CD4-positive, alpha-beta memory T cell (primary cell): Measurements from ENCODE around the gene ZMIZ1. TPM values are rescaled to one million over a fixed set of nuclear protein-coding genes. Genes with fewer than 3 reads are reported as not detected.

Experiments
- CTCF ChIA-PET: fragments of 350-600 bp; sonication (Branson Sonifier 250); formaldehyde crosslinking; loops from one replicate; lab custom pipeline; 2021; ENCODE audit warnings: inconsistent platforms; ENCODE audit not compliant: partially characterized antibody; lab: Charles Lee
- POLR2A ChIA-PET: fragments of 350-600 bp; sonication (Branson Sonifier 250); formaldehyde crosslinking; loops from one replicate; lab custom pipeline; 2021; ENCODE audit not compliant: partially characterized antibody; lab: Charles Lee
- DNase-seq, 5 donors: peaks; one replicate each; pipeline versions ENCODE4 v3.0.0 to v3.0.0-alpha.2; 2020 to 2022; ENCODE audit warnings: mixed read lengths in 1 of 5
- H3K27ac ChIP-seq: one replicate; pipeline ENCODE4 v1.7.0; 2013; ENCODE audit warnings: low read depth, low read length
- H3K27me3 ChIP-seq: 2 replicates; pipeline ENCODE4 v1.7.0; 2013; ENCODE audit warnings: mild to moderate bottlenecking, low read length, moderate library complexity; ENCODE audit not compliant: insufficient read depth
- H3K36me3 ChIP-seq: 2 replicates; pipeline ENCODE4 v1.7.0; 2013; ENCODE audit warnings: mild to moderate bottlenecking, low read length, moderate library complexity; ENCODE audit not compliant: insufficient read depth
- H3K4me1 ChIP-seq: 2 replicates; pipeline ENCODE4 v1.7.0; 2013; ENCODE audit warnings: mild to moderate bottlenecking, low read length, moderate library complexity; ENCODE audit not compliant: insufficient read depth
- H3K4me3 ChIP-seq, 2 donors: one replicate each; pipeline ENCODE4 v1.7.0; 2013; ENCODE audit warnings: low read length in 2 of 2, mild to moderate bottlenecking in 1 of 2
- H3K9me3 ChIP-seq, 2 donors: one replicate each; pipeline ENCODE4 v1.7.0; 2013; ENCODE audit warnings: low read length in 2 of 2, control low read depth in 1 of 2; ENCODE audit not compliant: control insufficient read depth in 1 of 2
- H3K27ac Mint-ChIP-seq, 7 donors: one replicate each; pipeline ENCODE4 v1.8.0; 2020 to 2021; ENCODE audit warnings: mixed read lengths in 7 of 7, mild to moderate bottlenecking in 6 of 7, inconsistent platforms in 3 of 7, moderate library complexity in 3 of 7
- H3K27me3 Mint-ChIP-seq, 2 donors: one replicate each; pipeline ENCODE4 v1.8.0; 2020 to 2021; ENCODE audit warnings: mixed read lengths in 2 of 2
- H3K36me3 Mint-ChIP-seq, 2 donors: one replicate each; pipeline ENCODE4 v1.8.0; 2020 to 2021; ENCODE audit warnings: mixed read lengths in 2 of 2, inconsistent platforms in 1 of 2, mild to moderate bottlenecking in 1 of 2
- H3K4me1 Mint-ChIP-seq, 4 donors: one replicate each; pipeline ENCODE4 v1.8.0; 2020 to 2021; ENCODE audit warnings: mixed read lengths in 4 of 4, mild to moderate bottlenecking in 1 of 4
- H3K4me3 Mint-ChIP-seq, 8 donors: one replicate each; pipeline ENCODE4 v1.8.0; 2020 to 2021; ENCODE audit warnings: mixed read lengths in 8 of 8, mild to moderate bottlenecking in 7 of 8, moderate library complexity in 6 of 8, inconsistent platforms in 3 of 8
- H3K9me3 Mint-ChIP-seq, 8 donors: one replicate each; pipeline ENCODE4 v1.8.0; 2020 to 2021; ENCODE audit warnings: mixed read lengths in 8 of 8, mild to moderate bottlenecking in 5 of 8, inconsistent platforms in 3 of 8, moderate library complexity in 1 of 8
- intact Hi-C: fragments of 100-400 bp; cut with micrococcal nuclease; formaldehyde crosslinking; loops from one replicate; pipeline ENCODE4 v1.15.1; 2023
- polyA plus RNA-seq, 2 donors: library from polyadenylated mRNA; unstranded; fragments of 300-500 nt; fragmentation: Illumina TruSeq; gene quantifications; one replicate each; pipeline ENCODE4 v1.2.3, GENCODE V29; 2021
- total RNA-seq, 2 experiments: library from RNA; stranded (reverse); gene quantifications; one replicate each; pipeline ENCODE4 v1.2.3, GENCODE V29; 2021

Gene ZMIZ1
- total and polyA plus RNA-seq, 4 experiments from 2014 or later, result 0.58 to 25.4 (median 14.0) TPM

DNA sequence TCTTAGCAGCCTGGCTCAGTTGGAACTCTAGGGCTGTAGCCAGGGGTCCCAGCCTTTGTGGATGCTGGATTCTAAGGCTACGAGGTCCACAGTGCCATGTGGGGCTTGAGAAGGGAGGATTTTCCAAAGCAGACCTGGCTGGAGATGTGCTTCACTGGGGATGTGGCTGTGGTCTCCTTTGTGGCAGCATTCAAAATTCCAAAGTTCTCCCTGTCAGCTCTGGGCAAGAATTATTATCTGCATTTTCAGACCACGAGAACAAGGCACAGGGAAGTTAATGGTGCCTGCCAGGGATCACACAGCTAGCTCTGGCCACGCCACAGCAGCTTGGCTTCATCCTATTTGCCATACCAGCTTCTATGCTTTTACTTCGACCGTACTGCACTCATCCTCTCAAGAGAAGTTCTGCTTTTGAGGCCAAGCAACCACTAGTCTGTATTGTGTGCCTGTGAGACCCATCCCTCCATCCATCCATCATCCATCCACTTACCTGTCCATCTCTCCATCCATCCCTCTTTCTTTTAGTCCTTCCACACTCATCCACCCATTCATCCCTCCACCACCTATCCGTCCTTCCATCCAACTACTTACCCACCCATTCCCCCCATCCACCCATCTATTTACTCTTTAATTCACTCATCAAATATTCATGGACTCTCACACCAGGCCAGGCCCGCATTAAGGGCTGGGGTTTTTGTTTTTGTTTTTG lies 71.5 kb downstream of the ZMIZ1 start:
- no peak overlapping the region for H3K4me3 ChIP-seq
- CTCF ChIA-PET, result interaction anchor here (1.1 to 1.4 kb wide), 2 partner anchors 16 to 55 kb away, joined by 5 read pairs; no protein-coding TSS in a partner anchor
- H3K9me3 ChIP-seq, result no peaks in the 10 kb centered on the region
- no peaks in the 10 kb centered on the region for H3K27me3 Mint-ChIP-seq
- H3K36me3 Mint-ChIP-seq, result peaks cover 19 to 27% of the 10 kb centered on the region in 2 donors
- no peaks in the 10 kb centered on the region for H3K27me3 ChIP-seq
- no peak for DNase-seq
- no peak overlapping the region for H3K27ac ChIP-seq
- H3K36me3 ChIP-seq, result no peaks in the 10 kb centered on the region
- intact Hi-C loops, result no loop called here
- H3K4me1 ChIP-seq, result peaks cover 50% of the 10 kb centered on the region
- H3K9me3 Mint-ChIP-seq, result no peaks in the 10 kb centered on the region
- H3K27ac Mint-ChIP-seq, result peak overlapping the region in 2 of 7 donors; percentile 36 to 69
- POLR2A ChIA-PET, result no interaction called here
- H3K4me3 Mint-ChIP-seq, result no peak overlapping the region
- H3K4me1 Mint-ChIP-seq, result peaks cover 38 to 89% (median 58%) of the 10 kb centered on the region in 4 donors

DNA sequence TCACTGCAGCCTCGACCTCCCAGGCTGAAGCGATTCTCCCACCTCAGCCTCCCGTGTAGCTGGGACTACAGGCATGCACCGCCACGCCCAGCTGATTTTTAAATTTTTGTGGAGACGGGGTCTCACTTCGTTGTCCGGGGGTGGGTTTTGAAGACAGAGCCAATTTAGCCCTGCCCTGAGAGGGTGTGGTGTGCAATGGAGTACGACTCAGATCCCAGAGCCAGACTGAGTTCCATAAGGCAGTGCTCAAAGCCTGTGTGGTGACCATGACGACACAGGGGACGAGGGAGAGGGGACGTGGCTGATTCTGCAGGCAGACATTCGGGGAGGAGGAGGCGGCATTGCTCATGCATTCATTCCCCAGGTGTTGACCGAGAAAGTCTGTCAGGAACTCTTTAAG lies 72.1 kb downstream of the ZMIZ1 start:
- intact Hi-C loops, result no loop called here
- POLR2A ChIA-PET, result no interaction called here
- Mint-ChIP-seq H3K9me3 (no peaks in the 10 kb centered on the region), H3K4me1 (peaks cover 37 to 88% (median 58%) of the 10 kb centered on the region in 4 donors), H3K27me3 (no peaks in the 10 kb centered on the region), H3K4me3 (no peak overlapping the region), H3K27ac (peak overlapping the region in 1 of 7 donors; percentile 35), H3K36me3 (peaks cover 19 to 27% of the 10 kb centered on the region in 2 donors)
- Histone ChIP-seq H3K4me3 (no peak overlapping the region), H3K27me3 (no peaks in the 10 kb centered on the region), H3K36me3 (no peaks in the 10 kb centered on the region), H3K9me3 (no peaks in the 10 kb centered on the region), H3K4me1 (peaks cover 50% of the 10 kb centered on the region), H3K27ac (no peak overlapping the region)
- DNase-seq, result no peak
- CTCF ChIA-PET, result no interaction called here

DNA sequence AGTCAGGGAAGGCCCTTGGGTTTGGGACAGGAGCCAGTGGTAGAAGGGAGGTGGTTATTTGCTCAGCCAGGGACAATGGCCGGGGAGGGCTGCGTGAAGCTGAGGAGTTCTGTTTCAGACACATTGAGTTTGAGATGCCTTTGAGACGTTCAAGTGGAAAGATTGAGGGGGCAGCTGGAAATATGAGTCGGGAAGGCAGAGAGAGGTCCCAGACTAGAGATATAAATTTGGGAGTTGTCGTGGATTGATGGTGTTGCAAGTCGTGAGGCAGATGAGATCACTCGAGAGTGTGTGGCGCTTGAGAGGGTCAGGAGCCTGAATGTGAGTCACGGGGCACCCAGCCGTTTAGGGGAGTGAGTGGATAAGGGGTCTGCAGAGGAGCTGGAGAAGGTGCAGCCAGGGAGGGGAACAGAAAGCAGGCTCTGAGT lies 73.3 kb downstream of the ZMIZ1 start:
- no peaks in the 10 kb centered on the region for H3K9me3 Mint-ChIP-seq
- H3K36me3 Mint-ChIP-seq, result peaks cover 19 to 27% of the 10 kb centered on the region in 2 donors
- H3K27ac Mint-ChIP-seq, result peak overlapping the region in 6 of 7 donors; percentile 9 to 82 (median 62)
- intact Hi-C loops, result no loop called here
- H3K27ac ChIP-seq, result no peak overlapping the region
- H3K36me3 ChIP-seq, result no peaks in the 10 kb centered on the region
- H3K9me3 ChIP-seq, result no peaks in the 10 kb centered on the region
- no peak overlapping the region for H3K4me3 Mint-ChIP-seq
- DNase-seq, result no peak
- CTCF ChIA-PET, result no interaction called here
- POLR2A ChIA-PET, result no interaction called here
- peaks cover 33 to 88% (median 54%) of the 10 kb centered on the region in 4 donors for H3K4me1 Mint-ChIP-seq
- no peaks in the 10 kb centered on the region for H3K27me3 Mint-ChIP-seq
- peaks cover 50% of the 10 kb centered on the region for H3K4me1 ChIP-seq
- no peaks in the 10 kb centered on the region for H3K27me3 ChIP-seq
- no peak overlapping the region for H3K4me3 ChIP-seq

DNA sequence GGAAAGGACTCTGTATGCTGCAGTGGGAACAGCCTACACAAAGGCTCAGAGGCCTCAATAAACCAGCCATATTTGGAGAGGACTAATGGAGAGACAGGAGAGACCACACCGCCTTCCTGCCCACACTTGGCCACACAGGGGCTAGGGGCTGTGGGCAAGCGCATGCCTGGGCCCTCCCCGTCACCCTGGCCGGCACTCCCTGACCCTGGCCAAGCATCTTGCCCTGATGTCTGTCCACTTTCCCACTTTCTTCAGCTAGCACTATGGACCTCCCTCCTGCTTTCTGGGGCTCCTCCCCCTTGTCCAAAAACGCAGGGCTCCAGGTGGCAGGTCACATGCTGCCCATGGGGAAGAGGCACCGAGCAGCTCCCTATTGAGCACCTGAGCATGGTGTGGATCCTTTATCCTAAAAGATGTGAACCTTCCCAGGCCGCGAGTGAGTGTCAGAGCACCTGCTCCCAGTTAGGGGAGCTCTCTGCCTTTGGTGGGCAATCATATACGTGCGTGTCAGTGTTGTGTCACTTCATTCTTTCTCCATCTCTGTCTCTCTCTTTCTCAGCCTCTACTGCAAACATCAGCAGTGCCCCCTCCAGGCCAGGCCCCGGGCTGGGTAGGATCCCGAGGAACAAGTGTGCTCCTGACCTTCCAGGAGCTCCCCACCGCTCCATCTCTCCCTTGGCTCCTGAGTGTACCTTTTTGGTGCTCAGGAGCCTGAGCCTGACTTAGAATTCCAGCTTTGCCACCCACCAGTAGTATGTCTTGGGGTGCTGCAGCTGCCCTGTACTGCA lies 74.0 kb downstream of the ZMIZ1 start:
- DNase-seq, result no peak
- Histone ChIP-seq H3K4me1 (peaks cover 50% of the 10 kb centered on the region), H3K27me3 (no peaks in the 10 kb centered on the region), H3K9me3 (no peaks in the 10 kb centered on the region), H3K4me3 (no peak overlapping the region), H3K27ac (no peak overlapping the region), H3K36me3 (no peaks in the 10 kb centered on the region)
- intact Hi-C loops, result no loop called here
- Mint-ChIP-seq H3K4me3 (no peak overlapping the region), H3K27me3 (no peaks in the 10 kb centered on the region), H3K9me3 (no peaks in the 10 kb centered on the region), H3K4me1 (peaks cover 35 to 88% (median 55%) of the 10 kb centered on the region in 4 donors), H3K36me3 (peaks cover 19 to 27% of the 10 kb centered on the region in 2 donors), H3K27ac (peak overlapping the region; percentile 3 to 81 (median 46))
- ChIA-PET POLR2A (interaction anchor here (0.9 to 1.1 kb wide), 2 partner anchors 9 to 94 kb away, joined by 3 read pairs; no protein-coding TSS in a partner anchor), CTCF (no interaction called here)

DNA sequence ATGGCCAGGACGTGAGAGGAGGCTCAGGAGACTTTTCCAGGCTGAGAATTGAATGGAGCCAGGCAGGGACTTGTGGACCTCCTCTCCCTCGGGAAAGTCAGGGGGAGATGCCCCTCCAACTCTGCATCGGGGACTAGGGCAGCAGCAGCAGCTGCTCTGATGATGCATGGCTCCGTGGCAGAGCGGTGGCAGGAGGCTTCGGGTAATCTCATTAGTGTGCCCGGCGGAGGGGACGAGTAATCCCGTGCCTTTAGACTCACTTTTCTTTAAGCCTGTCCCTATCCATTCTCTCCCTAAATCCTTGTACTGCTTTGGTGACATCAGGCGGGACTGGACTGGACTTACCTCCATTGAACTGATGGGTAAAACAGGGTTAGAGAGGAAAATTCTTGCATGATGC lies 75.1 kb downstream of the ZMIZ1 start:
- no peak overlapping the region for H3K4me3 ChIP-seq
- no peak for DNase-seq
- ChIA-PET CTCF (no interaction called here), POLR2A (no interaction called here)
- no peaks in the 10 kb centered on the region for H3K9me3 ChIP-seq
- intact Hi-C loops, result no loop called here
- H3K36me3 ChIP-seq, result no peaks in the 10 kb centered on the region
- H3K27ac Mint-ChIP-seq, result peak overlapping the region in 4 of 7 donors; percentile 12 to 74 (median 71)
- H3K4me3 Mint-ChIP-seq, result no peak overlapping the region
- no peak overlapping the region for H3K27ac ChIP-seq
- H3K36me3 Mint-ChIP-seq, result peaks cover 19 to 27% of the 10 kb centered on the region in 2 donors
- no peaks in the 10 kb centered on the region for H3K27me3 ChIP-seq
- H3K27me3 Mint-ChIP-seq, result no peaks in the 10 kb centered on the region
- no peaks in the 10 kb centered on the region for H3K9me3 Mint-ChIP-seq
- peaks cover 29 to 88% (median 54%) of the 10 kb centered on the region in 4 donors for H3K4me1 Mint-ChIP-seq
- H3K4me1 ChIP-seq, result peaks cover 51% of the 10 kb centered on the region

DNA sequence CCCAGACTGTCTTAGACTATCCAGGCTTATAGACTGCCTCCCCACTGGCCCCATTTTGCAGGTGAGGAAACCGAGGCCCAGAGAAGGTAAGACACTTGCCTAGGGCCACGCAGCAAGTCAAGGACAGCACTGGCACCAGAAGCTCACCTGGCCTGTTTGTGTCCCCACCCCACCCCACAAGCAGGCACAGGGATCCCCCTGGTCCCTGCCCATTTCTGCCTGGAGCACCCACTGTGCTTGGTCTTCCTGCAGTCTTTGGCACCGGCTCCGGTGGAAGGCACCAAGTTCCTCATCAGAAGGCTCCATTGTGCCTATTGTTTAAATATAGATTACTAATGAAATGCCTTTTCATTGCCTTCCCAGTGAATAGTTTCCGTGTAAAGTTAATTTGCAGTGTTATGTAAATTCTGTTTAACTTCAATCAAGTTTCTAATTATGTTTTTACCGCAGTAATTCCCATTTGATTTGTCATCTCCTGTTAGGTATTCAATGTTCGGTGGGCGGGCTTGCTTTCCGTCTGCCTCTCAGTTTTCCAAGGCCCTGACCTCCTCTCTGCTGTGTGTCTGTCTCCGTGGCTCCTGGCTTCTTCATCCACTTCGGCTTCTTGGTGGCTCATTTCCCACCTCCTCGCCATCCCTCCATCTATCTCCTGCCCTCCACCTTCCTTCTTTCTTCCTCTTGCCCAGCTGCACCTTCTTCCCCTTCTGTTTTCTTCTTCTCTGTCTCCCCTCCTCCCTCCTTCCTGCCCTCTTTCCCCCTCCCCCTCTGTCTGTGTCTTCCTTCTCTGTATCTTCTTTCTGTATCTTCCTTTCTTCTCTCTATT lies 75.8 kb downstream of the ZMIZ1 start:
- no peaks in the 10 kb centered on the region for H3K9me3 Mint-ChIP-seq
- CTCF ChIA-PET, result no interaction called here
- no peaks in the 10 kb centered on the region for H3K9me3 ChIP-seq
- intact Hi-C loops, result loop anchor here (5.0 kb wide), 1 partner anchor 77 kb away; the partner anchor contains the start of gene ZMIZ1
- H3K4me3 Mint-ChIP-seq, result peak overlapping the region in 5 of 8 donors; percentile 13 to 74 (median 58)
- peak overlapping the region; percentile 68 to 91 (median 78) for H3K27ac Mint-ChIP-seq
- peaks cover 19 to 25% of the 10 kb centered on the region in 2 donors for H3K36me3 Mint-ChIP-seq
- H3K27ac ChIP-seq, result no peak overlapping the region
- peaks cover 58% of the 10 kb centered on the region for H3K4me1 ChIP-seq
- no peaks in the 10 kb centered on the region for H3K27me3 ChIP-seq
- no peaks in the 10 kb centered on the region for H3K36me3 ChIP-seq
- POLR2A ChIA-PET, result no interaction called here
- H3K4me3 ChIP-seq, result no peak overlapping the region
- DNase-seq, result no peak
- H3K27me3 Mint-ChIP-seq, result no peaks in the 10 kb centered on the region
- H3K4me1 Mint-ChIP-seq, result peaks cover 34 to 89% (median 58%) of the 10 kb centered on the region in 4 donors
